DOHH2 (cell line): Measurements from ENCODE around the gene CREBBP.

ENCODE experiments used
- H3F3A ChIP-seq: fragments of 200-600 bp; sonication (generic), shearing (Covaris generic); 2 replicates; pipeline ENCODE4 v1.6.0; 2016; ENCODE audit warnings: antibody characterized with exemption, mild to moderate bottlenecking; ENCODE audit not compliant: control insufficient read depth, insufficient read depth
- H3K27ac ChIP-seq: fragments of 200-600 bp; sonication (generic); 2 replicates; pipeline ENCODE4 v1.5.1; 2014; ENCODE audit warnings: low read depth, mild to moderate bottlenecking, low read length, moderate library complexity
- H3K27me3 ChIP-seq: fragments of 200-600 bp; sonication (generic); 2 replicates; pipeline ENCODE4 v1.6.1; 2014; ENCODE audit warnings: mild to moderate bottlenecking, low read length, mixed read lengths; ENCODE audit not compliant: control insufficient read depth
- H3K36me3 ChIP-seq: fragments of 200-600 bp; sonication (generic); 2 replicates; pipeline ENCODE4 v1.6.1; 2014; ENCODE audit warnings: mild to moderate bottlenecking, low read length, moderate library complexity, mixed read lengths; ENCODE audit not compliant: control insufficient read depth
- H3K4me1 ChIP-seq: fragments of 200-600 bp; sonication (generic); 2 replicates; pipeline ENCODE4 v1.6.1; 2014; ENCODE audit warnings: mild to moderate bottlenecking, low read length, mixed read lengths; ENCODE audit not compliant: control insufficient read depth
- H3K4me2 ChIP-seq: fragments of 200-600 bp; sonication (generic); 2 replicates; pipeline ENCODE4 v1.6.0; 2014; ENCODE audit warnings: mild to moderate bottlenecking, low read length, moderate library complexity
- H3K4me3 ChIP-seq: fragments of 200-600 bp; sonication (generic); 2 replicates; pipeline ENCODE4 v1.5.1; 2014; ENCODE audit warnings: mild to moderate bottlenecking, low read length, mixed read lengths
- H3K79me2 ChIP-seq: fragments of 200-600 bp; sonication (generic); 2 replicates; pipeline ENCODE4 v1.6.1; 2014; ENCODE audit warnings: mild to moderate bottlenecking, low read length, mixed read lengths; ENCODE audit not compliant: control insufficient read depth
- H3K9me2 ChIP-seq: fragments of 200-600 bp; sonication (generic); replicated peaks from 2 replicates; pipeline ENCODE4 v1.6.1; 2014; ENCODE audit warnings: mild to moderate bottlenecking, low read length, mixed read lengths; ENCODE audit not compliant: control insufficient read depth
- H3K9me3 ChIP-seq: fragments of 200-600 bp; sonication (generic); 2 replicates; pipeline ENCODE4 v1.6.1; 2014; ENCODE audit warnings: antibody characterized with exemption, low read length, mixed read lengths; ENCODE audit not compliant: control insufficient read depth, insufficient read depth
- H4K20me1 ChIP-seq: fragments of 200-600 bp; sonication (generic); 2 replicates; pipeline ENCODE4 v1.6.0; 2014; ENCODE audit warnings: low read depth, mild to moderate bottlenecking, antibody characterized with exemption, low read length, moderate library complexity; ENCODE audit not compliant: control insufficient read depth, insufficient read depth
- EZH2phosphoT487 ChIP-seq: fragments of 200-600 bp; sonication (generic); IDR thresholded peaks from 2 replicates; pipeline ENCODE4 v1.6.1; 2017; ENCODE audit warnings: borderline replicate concordance, mild to moderate bottlenecking, antibody characterized with exemption, low read length, moderate library complexity, mixed read lengths
- TF ChIP-seq, protein P1 (sequence below): fragments of 200-600 bp; sonication (generic); IDR thresholded peaks from one replicate; pipeline ENCODE4 v1.5.1; 2014; ENCODE audit warnings: antibody characterized with exemption, mild to moderate bottlenecking, low read depth, low read length; ENCODE audit not compliant: poor library complexity, severe bottlenecking

The CREBBP gene

DNA sequence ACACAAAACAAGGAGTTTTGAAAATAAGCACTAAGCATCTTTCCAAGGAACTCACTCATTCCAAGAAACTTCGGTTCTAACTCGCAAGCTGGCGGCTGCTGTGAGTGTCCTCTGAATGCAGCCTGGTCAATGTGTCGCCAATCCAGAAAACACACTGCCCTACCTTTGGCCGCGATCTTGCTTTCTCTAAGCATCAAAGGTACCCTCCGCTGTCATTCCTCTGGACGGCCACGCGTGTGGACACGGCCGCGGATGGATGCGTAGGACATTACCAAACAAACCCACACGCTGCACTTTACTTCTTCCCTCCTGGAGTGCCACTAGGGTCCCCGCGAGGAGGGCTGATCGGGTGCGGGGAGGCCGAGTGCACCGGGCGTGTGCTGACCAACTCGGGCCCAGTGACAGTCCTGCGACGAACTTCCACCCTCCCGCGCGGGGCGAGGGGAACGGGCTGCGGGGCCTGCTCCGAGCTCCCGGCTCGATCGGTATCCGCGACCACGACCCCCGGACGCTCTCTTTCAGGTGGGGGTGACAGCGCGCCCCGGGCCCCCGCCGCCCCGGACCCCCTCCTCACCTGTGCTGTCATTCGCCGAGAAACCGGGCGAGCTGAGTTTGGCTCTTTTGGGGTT lies 1.1 kb downstream of the CREBBP start:
- Histone ChIP-seq H3K4me3 (peak overlapping the region; percentile 97), H3K9me2 (no peaks in the 10 kb centered on the region), H3K4me2 (peak overlapping the region; percentile 97), H4K20me1 (peaks cover 38% of the 10 kb centered on the region), H3K27ac (no peak overlapping the region), H3K9me3 (no peaks in the 10 kb centered on the region), H3K36me3 (peaks cover 37% of the 10 kb centered on the region), H3F3A (peaks cover 3% of the 10 kb centered on the region; the same call in 1 of the 2 replicates), H3K79me2 (peaks cover 59% of the 10 kb centered on the region), H3K27me3 (no peaks in the 10 kb centered on the region), H3K4me1 (peaks cover 44% of the 10 kb centered on the region)
- TF ChIP-seq, protein P1, sequence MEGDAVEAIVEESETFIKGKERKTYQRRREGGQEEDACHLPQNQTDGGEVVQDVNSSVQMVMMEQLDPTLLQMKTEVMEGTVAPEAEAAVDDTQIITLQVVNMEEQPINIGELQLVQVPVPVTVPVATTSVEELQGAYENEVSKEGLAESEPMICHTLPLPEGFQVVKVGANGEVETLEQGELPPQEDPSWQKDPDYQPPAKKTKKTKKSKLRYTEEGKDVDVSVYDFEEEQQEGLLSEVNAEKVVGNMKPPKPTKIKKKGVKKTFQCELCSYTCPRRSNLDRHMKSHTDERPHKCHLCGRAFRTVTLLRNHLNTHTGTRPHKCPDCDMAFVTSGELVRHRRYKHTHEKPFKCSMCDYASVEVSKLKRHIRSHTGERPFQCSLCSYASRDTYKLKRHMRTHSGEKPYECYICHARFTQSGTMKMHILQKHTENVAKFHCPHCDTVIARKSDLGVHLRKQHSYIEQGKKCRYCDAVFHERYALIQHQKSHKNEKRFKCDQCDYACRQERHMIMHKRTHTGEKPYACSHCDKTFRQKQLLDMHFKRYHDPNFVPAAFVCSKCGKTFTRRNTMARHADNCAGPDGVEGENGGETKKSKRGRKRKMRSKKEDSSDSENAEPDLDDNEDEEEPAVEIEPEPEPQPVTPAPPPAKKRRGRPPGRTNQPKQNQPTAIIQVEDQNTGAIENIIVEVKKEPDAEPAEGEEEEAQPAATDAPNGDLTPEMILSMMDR, result peak; percentile 12
- no peak for TF ChIP-seq EZH2phosphoT487

DNA sequence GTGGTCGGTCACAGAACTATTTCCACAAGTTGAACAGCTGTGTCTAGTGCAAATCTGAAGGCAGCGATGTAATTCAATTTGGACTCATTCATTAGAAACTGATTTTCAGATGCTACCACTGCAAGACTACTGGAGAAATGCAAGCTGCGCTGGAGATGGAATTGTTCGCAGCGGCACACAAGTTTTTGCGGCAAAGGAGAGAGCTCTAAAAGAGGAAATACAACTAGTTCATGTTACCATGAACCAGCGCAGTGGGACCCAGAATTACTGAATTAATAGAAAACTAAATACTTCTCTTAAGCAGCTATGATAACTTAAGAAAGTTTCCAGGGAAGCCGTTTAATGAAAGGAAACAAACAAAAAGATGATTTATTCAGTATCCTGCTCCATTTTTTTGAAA lies 1.9 kb downstream of the CREBBP start:
- Histone ChIP-seq H3K9me2 (no peaks in the 10 kb centered on the region), H4K20me1 (peaks cover 44% of the 10 kb centered on the region), H3K9me3 (no peaks in the 10 kb centered on the region), H3K27me3 (no peaks in the 10 kb centered on the region), H3F3A (peaks cover 3% of the 10 kb centered on the region; the same call in 1 of the 2 replicates), H3K27ac (no peak overlapping the region), H3K4me3 (peak overlapping the region; percentile 97), H3K4me1 (peaks cover 50% of the 10 kb centered on the region), H3K4me2 (peak overlapping the region; percentile 97), H3K79me2 (peaks cover 67% of the 10 kb centered on the region), H3K36me3 (peaks cover 37% of the 10 kb centered on the region)
- TF ChIP-seq, protein P1, result no peak
- no peak for TF ChIP-seq EZH2phosphoT487

DNA sequence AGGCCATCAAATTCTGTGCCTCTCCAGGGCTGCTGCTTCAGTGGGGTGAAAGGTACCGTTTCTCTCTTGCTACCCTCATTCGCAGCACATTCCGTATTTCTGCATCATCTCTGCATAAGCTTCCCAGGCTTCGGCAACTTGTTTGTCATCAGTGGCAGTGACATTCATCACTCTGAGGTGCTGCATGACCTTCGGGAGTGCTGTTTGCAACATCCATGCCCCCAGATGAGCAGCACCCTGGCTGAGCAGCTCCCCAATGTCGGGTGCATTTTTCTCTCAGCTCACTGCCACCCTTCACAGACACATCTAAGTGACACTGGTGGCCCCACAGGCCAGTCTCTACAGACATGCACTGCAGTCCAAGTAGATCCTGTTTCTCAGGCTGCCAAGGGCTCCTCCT lies 3.8 kb downstream of the CREBBP start:
- H3K9me2 ChIP-seq, result no peaks in the 10 kb centered on the region
- TF ChIP-seq EZH2phosphoT487, result no peak
- TF ChIP-seq, protein P1, result no peak
- no peak overlapping the region for H3K4me2 ChIP-seq
- H3K79me2 ChIP-seq, result peaks cover 86% of the 10 kb centered on the region
- H3K9me3 ChIP-seq, result no peaks in the 10 kb centered on the region
- H3K4me3 ChIP-seq, result no peak overlapping the region
- H3K27ac ChIP-seq, result no peak overlapping the region
- 0 out of 2 replicates have a peak, but pooled peaks cover 3% of the 10 kb centered on the region for H3F3A ChIP-seq
- peaks cover 69% of the 10 kb centered on the region for H3K4me1 ChIP-seq
- H3K36me3 ChIP-seq, result peaks cover 37% of the 10 kb centered on the region
- no peaks in the 10 kb centered on the region for H3K27me3 ChIP-seq
- peaks cover 61% of the 10 kb centered on the region for H4K20me1 ChIP-seq
